SK-N-SH treated with all-trans-retinoic acid at 6 μM for 48 hours (cell line): ENCODE results near the gene KATNA1.
A peak's percentile ranks its signal among the peaks of the same experiment; 100 is the strongest.

ENCODE experiments used
- ATAC-seq: fragments of 200-7000 bp; cut with Tn5 transposase; 3 replicates; pipeline ENCODE4 v1.9.1; 2020; ENCODE audit warnings: mild to moderate bottlenecking, moderate library complexity
- ARNTL ChIP-seq: fragments of 450-650 bp; formaldehyde crosslinking; IDR thresholded peaks from 2 replicates; pipeline ENCODE4 v1.5.0; 2020; ENCODE audit warnings: low read depth, mild to moderate bottlenecking, moderate library complexity, borderline replicate concordance
- BACH2 ChIP-seq: fragments of 250-450 bp; sonication (Bioruptor Pico); IDR thresholded peaks from 2 replicates; pipeline ENCODE4 v1.9.0; 2021; ENCODE audit warnings: mild to moderate bottlenecking, borderline replicate concordance
- CSDC2 ChIP-seq: fragments of 250-450 bp; sonication (Bioruptor Pico); IDR thresholded peaks from 2 replicates; pipeline ENCODE4 v1.5.0; 2020; ENCODE audit warnings: mild to moderate bottlenecking, moderate library complexity
- CSRNP3 ChIP-seq: fragments of 250-450 bp; sonication (Bioruptor Pico); IDR thresholded peaks from 2 replicates; pipeline ENCODE4 v1.5.1; 2021; ENCODE audit warnings: mild to moderate bottlenecking, moderate library complexity
- ESRRG ChIP-seq: fragments of 250-450 bp; sonication (Bioruptor Pico); IDR thresholded peaks from 2 replicates; pipeline ENCODE4 v1.6.1; 2021; ENCODE audit warnings: mild to moderate bottlenecking
- GLIS3 ChIP-seq: fragments of 250-450 bp; sonication (Bioruptor Pico); IDR thresholded peaks from 2 replicates; pipeline ENCODE4 v1.5.0; 2020; ENCODE audit warnings: mild to moderate bottlenecking, moderate library complexity
- ISL1 ChIP-seq: fragments of 250-450 bp; sonication (Bioruptor Pico); IDR thresholded peaks from 2 replicates; pipeline ENCODE4 v2.1.2; 2022; ENCODE audit warnings: mild to moderate bottlenecking, moderate library complexity
- OSR1 ChIP-seq: fragments of 250-450 bp; sonication (Bioruptor Pico); IDR thresholded peaks from 2 replicates; pipeline ENCODE4 v1.8.0; 2022; ENCODE audit warnings: moderate library complexity, mild to moderate bottlenecking, inconsistent platforms
- PATZ1 ChIP-seq: fragments of 250-450 bp; sonication (Bioruptor Pico); IDR thresholded peaks from 2 replicates; pipeline ENCODE4 v1.8.0; 2020; ENCODE audit warnings: mild to moderate bottlenecking, moderate library complexity, borderline replicate concordance
- POU6F1 ChIP-seq: fragments of 250-450 bp; sonication (Bioruptor Pico); IDR thresholded peaks from 2 replicates; pipeline ENCODE4 v1.8.0; 2021; ENCODE audit warnings: low read depth, mild to moderate bottlenecking, moderate library complexity, borderline replicate concordance
- PPARA ChIP-seq: fragments of 250-450 bp; sonication (Bioruptor Pico); IDR thresholded peaks from 2 replicates; pipeline ENCODE4 v1.5.0; 2020; ENCODE audit warnings: mild to moderate bottlenecking, borderline replicate concordance
- RARB ChIP-seq: fragments of 250-450 bp; sonication (Bioruptor Pico); IDR thresholded peaks from 2 replicates; pipeline ENCODE4 v1.8.0; 2021; ENCODE audit warnings: mild to moderate bottlenecking, moderate library complexity
- SNAI2 ChIP-seq: fragments of 250-450 bp; sonication (Bioruptor Pico); IDR thresholded peaks from 2 replicates; pipeline ENCODE4 v1.5.0; 2020; ENCODE audit warnings: mild to moderate bottlenecking, moderate library complexity
- TCF4 ChIP-seq: fragments of 250-450 bp; sonication (Bioruptor Pico); IDR thresholded peaks from 2 replicates; pipeline ENCODE4 v1.8.0; 2021; ENCODE audit warnings: mild to moderate bottlenecking, moderate library complexity, borderline replicate concordance
- TOX ChIP-seq: fragments of 250-450 bp; sonication (Bioruptor Pico); IDR thresholded peaks from 2 replicates; pipeline ENCODE4 v1.8.0; 2021; ENCODE audit warnings: mild to moderate bottlenecking, moderate library complexity, borderline replicate concordance
- TSHZ2 ChIP-seq: fragments of 250-450 bp; sonication (Bioruptor Pico); IDR thresholded peaks from 2 replicates; pipeline ENCODE4 v1.5.0; 2020; ENCODE audit warnings: mild to moderate bottlenecking, moderate library complexity
- ZFP3 ChIP-seq: fragments of 250-450 bp; sonication (Bioruptor Pico); IDR thresholded peaks from 2 replicates; pipeline ENCODE4 v1.5.0; 2020; ENCODE audit warnings: mild to moderate bottlenecking, moderate library complexity
- ZFP30 ChIP-seq: fragments of 450-650 bp; formaldehyde crosslinking; IDR thresholded peaks from 2 replicates; pipeline ENCODE4 v1.5.0; 2022; ENCODE audit warnings: mild to moderate bottlenecking, moderate library complexity
- ZNF565 ChIP-seq: fragments of 450-650 bp; formaldehyde crosslinking; conservative IDR thresholded peaks from 2 replicates; pipeline ENCODE4 v1.5.0; 2020; ENCODE audit warnings: low read depth, mild to moderate bottlenecking, moderate library complexity
- ZNF70 ChIP-seq: fragments of 450-650 bp; formaldehyde crosslinking; IDR thresholded peaks from 2 replicates; pipeline ENCODE4 v1.5.0; 2020; ENCODE audit warnings: mild to moderate bottlenecking, moderate library complexity
- ZNF8 ChIP-seq: fragments of 450-650 bp; formaldehyde crosslinking; IDR thresholded peaks from 2 replicates; pipeline ENCODE4 v1.5.0; 2020; ENCODE audit warnings: mild to moderate bottlenecking, moderate library complexity

Gene KATNA1

GRCh38 chr6:149648148-149649145 is at the start of gene KATNA1:
KATNA1 (minus strand) TSS chr6:149648714; CDS start chr6:149638547, 10,167 bp downstream.
- ATAC-seq = peak; percentile 93
- TF ChIP-seq CSDC2 (CRISPR knock-in tag) (no peak), TSHZ2 (no peak), ISL1 (CRISPR knock-in tag) (no peak), RARB (CRISPR knock-in tag) (no peak), GLIS3 (CRISPR knock-in tag) (no peak)

- ATAC-seq = no peak
- TF ChIP-seq ZNF70 (CRISPR knock-in tag) = no peak
- TF ChIP-seq TOX (CRISPR knock-in tag) = no peak
- TF ChIP-seq ZNF565 (CRISPR knock-in tag) = no peak
- no peak for TF ChIP-seq CSRNP3
- TF ChIP-seq ARNTL = no peak
- no peak for TF ChIP-seq PPARA (CRISPR knock-in tag)
- no peak for TF ChIP-seq ZFP30 (CRISPR knock-in tag)
- no peak for TF ChIP-seq ZFP3 (CRISPR knock-in tag)
- TF ChIP-seq OSR1 (CRISPR knock-in tag) = no peak
- TF ChIP-seq ZNF8 = no peak
- TF ChIP-seq POU6F1 (CRISPR knock-in tag) = no peak
- TF ChIP-seq GLIS3 (CRISPR knock-in tag) = no peak
- TF ChIP-seq BACH2 (CRISPR knock-in tag) = no peak
- no peak for TF ChIP-seq CSDC2 (CRISPR knock-in tag)
- TF ChIP-seq PATZ1 = no peak
- no peak for TF ChIP-seq TCF4
Observed at GRCh38 chr6:149698175-149698574, 49.7 kb upstream of the KATNA1 start.

GRCh38 chr6:149696901-149697300 is 48.4 kb upstream of the KATNA1 start:
- TF ChIP-seq TCF4 = no peak
- peak; percentile 37; the same call in 1 of the 2 replicates for TF ChIP-seq ISL1 (CRISPR knock-in tag)
- ATAC-seq = peak; percentile 27; the same call in 2 of the 3 replicates

GRCh38 chr6:149694921-149695320 is 46.4 kb upstream of the KATNA1 start:
- TF ChIP-seq SNAI2 (CRISPR knock-in tag) (no peak), GLIS3 (CRISPR knock-in tag) (no peak), ZFP30 (CRISPR knock-in tag) (no peak), ESRRG (CRISPR knock-in tag) (no peak), PPARA (CRISPR knock-in tag) (no peak), ZFP3 (CRISPR knock-in tag) (no peak), ZNF8 (no peak), TOX (CRISPR knock-in tag) (no peak), ZNF70 (CRISPR knock-in tag) (no peak)
- TF ChIP-seq, all 23 proteins: peak for 0
- ATAC-seq = no peak
